GM18505 (cell line): ENCODE measurements around the gene SLC35F6.
"Not testable (repeated sequence)": the region's sequence is repeated elsewhere in the genome, so short reads cannot be mapped to it uniquely, and the experiment has no call there.

ENCODE experiments used
- ATAC-seq: cut with Tn5 transposase; IDR thresholded peaks from one replicate; pipeline ENCODE4 v1.9.1; 2021; ENCODE audit not compliant: unreplicated experiment
- POLR2A ChIP-seq: IDR thresholded peaks from 4 replicates; pipeline ENCODE4 v1.6.1; 2011; ENCODE audit warnings: borderline replicate concordance; ENCODE audit not compliant: insufficient read depth, insufficient read length; ENCODE audit errors: extremely low read depth

Gene SLC35F6

DNA sequence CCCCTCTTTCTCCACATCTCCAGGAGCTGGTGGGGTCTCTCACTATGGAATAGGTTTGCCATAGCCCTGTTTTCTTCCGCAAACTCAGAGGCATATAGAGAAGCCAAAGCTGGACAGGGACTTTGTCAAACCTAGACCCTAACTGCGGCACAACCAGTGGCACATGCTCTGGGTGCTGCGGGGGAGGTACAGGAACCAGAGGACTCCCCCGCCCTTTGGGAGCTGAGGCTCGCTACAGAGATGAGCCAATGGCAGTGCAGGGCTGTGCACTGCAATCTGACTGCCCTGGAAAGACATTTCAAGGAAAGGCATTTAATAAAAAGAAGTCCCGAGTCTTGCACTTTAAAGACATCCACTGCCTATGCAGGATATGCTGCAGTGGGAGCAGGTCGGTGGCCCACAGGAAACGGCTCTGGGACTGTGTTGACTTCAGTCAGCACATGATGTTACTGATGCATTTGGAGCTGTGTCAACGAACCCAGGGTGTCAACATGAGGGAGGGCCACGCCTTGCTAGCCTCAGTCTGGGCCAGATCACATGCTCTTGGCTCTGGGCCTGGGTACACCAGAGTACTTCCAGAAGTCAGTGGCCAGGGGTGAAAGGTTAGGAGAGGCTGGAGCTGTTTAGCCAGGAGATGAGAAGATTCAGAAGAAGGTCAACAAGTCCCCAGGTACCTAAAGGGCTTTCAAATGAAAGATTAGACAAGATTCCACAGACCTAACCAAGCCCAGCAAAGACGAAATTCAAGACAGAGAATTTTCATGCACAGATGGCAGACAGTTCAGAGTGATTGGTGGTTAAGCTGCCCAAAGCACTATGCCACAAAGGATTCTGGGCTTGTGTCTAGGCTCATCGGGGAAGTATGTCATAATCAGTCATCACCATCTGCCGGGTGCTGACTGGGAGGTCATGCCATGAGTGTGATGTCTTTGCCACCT, 8.2 kb downstream of the SLC35F6 start:
- no peak for ATAC-seq
- no peak for TF ChIP-seq POLR2A

DNA sequence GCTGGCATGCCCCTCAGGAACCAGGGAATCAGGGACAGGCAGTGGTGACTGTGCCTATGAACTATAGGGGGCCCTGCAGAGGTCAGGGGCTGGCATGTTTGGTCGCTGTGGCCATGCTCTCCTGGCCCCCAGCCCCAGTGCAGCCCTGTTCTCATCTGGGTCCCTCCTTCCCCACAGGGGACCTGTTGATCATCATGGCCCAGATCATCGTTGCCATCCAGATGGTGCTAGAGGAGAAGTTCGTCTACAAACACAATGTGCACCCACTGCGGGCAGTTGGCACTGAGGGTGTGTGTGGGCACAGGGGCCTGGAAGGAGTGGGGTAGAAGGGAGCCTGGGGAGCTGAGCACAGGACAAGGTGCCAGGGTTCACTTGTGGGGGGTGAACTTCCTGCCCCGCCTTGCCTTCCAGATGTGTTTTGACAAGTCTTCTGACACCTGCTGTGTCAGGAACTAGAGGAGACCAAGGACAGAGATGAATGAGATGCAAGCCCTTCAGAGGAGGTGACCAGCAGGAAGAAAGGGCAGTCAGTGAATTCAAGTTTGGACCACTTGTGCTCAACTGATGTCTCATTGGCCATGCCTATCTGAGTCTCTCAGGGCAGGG, 12.2 kb downstream of the SLC35F6 start:
- ATAC-seq = no peak

DNA sequence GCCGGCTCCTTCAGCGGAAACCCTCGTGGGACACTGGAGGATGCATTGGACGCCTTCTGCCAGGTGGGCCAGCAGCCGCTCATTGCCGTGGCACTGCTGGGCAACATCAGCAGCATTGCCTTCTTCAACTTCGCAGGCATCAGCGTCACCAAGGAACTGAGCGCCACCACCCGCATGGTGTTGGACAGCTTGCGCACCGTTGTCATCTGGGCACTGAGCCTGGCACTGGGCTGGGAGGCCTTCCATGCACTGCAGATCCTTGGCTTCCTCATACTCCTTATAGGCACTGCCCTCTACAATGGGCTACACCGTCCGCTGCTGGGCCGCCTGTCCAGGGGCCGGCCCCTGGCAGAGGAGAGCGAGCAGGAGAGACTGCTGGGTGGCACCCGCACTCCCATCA, 14.0 kb downstream of the SLC35F6 start:
- no peak for ATAC-seq
- no peak for TF ChIP-seq POLR2A

More for the DNA sequence above, 12.2 kb downstream of the SLC35F6 start:
- TF ChIP-seq POLR2A = no peak

DNA sequence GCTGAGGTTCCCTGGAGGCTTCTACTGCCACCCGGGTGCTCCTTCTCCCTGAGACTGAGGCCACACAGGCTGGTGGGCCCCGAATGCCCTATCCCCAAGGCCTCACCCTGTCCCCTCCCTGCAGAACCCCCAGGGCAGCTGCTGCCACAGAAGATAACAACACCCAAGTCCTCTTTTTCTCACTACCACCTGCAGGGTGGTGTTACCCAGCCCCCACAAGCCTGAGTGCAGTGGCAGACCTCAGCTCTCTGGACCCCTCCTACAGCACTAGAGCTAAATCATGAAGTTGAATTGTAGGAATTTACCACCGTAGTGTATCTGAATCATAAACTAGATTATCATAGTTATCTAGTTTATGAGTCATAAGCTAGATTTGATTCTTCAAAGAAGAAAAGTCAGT, 14.4 kb downstream of the SLC35F6 start:
- no peak for TF ChIP-seq POLR2A
- ATAC-seq = no peak

DNA sequence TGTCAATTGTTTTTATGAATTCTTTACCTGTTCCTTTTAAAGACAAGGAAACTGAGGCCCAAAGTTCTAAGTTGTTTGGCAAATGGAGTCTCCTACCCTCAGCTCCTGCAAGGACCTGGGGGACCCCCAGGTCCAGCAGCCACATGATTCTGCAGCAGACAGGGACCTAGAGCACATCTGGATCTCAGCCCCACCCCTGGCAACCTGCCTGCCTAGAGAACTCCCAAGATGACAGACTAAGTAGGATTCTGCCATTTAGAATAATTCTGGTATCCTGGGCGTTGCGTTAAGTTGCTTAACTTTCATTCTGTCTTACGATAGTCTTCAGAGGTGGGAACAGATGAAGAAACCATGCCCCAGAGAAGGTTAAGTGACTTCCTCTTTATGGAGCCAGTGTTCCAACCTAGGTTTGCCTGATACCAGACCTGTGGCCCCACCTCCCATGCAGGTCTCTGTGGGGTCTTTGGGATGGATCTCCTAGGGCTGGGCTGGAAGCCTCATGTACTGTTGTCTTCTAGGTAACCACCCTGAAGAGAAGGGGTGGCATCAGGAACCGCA, 16.2 kb downstream of the SLC35F6 start:
- TF ChIP-seq POLR2A = no peak
- no peak for ATAC-seq

DNA sequence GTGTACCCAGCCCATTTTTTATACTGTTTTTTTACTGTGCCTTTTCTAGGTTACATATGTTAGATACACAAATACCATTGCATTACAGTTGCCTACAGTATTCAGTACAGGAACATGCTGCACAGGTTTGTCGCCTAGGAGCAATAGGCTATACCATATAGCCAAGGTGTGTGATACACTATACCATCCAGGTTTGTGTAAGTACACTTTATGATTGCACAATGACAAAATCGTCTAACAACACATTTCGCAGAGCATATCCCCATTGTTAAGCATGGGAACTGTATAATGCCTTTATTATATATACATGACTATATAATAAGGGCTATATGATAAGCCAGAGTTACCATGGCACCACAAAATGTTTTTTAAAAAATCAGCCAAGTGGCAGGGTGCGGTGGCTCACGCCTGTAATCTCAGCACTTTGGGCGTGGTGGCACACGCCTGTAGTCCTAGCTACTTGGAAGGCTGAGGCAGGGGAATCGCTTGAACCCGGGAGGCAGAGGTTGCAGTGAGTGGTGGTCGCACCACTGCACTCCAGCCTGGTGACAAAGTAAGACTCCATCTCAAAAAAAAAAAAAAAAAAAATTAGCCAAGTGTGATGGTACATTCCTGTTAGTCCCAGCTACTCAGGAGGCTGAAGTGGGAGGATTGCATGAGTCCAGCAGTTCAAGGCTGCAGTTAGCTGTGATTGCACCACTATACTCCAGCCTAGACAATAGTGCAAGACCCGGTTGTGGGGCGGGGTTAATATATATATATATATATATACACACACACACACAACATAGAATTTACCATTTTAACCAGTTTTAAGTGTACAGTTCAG, 19.0 kb downstream of the SLC35F6 start:
- ATAC-seq = no peak
- TF ChIP-seq POLR2A = no peak

DNA sequence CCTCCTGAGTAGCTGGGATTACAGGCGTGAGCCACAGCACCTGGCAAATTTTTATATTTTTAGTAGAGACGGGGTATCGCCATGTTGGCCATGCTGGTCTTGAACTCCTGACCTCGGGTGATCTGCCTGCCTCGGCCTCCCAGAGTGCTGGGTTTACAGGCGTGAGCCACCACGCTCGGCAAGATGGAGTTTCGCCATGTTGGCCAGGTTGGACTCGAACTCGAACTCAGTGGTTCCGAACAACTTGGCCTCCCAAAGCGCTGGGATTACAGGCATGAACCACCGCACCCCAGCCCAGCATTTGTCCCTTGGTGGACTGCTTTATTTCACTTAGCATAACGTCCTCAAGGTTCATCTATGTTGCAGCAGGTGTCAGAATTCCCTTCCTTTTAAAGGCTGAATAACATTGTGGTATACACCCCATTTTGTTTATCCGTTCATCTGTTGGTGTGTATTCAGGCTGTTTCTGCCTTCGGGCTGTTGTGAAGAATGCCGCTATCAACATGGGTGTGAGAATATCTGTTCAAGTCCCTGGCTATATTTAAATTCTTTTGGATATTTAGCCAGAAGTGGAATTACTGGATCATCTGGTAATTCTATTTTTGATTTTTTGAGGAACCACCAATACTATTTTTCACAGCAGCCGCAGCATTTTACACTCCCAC, 20.6 kb downstream of the SLC35F6 start:
- no peak for ATAC-seq
- TF ChIP-seq POLR2A = no peak

DNA sequence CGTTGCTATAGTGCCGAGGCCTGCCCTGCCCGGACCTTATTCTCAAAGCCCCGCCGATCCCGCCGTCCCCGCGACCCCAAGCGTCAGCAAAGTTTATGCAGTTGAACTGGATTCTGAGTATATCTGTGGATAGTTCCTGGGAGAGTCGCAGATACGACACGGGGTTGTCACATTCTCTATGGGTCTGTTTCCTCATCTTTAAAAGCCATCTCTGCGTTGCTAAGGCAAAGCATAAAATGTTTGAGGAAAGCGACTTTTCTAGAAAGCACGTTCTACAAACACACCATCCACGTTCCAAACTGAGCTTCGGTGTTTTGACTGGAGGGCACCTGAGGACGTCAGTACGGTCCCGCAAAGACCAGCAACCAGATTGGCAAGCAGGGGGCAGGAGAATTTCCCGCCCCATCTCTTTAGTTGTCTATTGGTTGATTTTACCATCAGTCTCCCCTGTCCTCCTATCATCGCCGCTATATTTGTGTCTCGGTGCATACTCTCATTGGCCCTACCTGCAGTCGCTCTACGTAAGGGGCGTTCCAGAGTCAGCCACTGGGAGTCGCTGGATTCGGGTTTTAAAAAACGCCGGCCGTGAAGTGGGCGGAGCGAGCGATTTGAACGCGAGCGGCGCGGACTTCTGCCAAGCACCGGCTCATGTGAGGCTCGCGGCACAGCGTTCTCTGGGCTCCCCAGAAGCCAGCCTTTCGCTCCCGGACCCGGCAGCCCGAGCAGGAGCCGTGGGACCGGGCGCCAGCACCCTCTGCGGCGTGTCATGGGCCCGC, 21.5 kb downstream of the SLC35F6 start, which contains the start of gene CENPA:
Gene CENPA, plus strand, starts transcription at position 626 of the 776 bp plus-strand sequence. Its CDS starts 141 bp downstream, at position 767.
- TF ChIP-seq POLR2A = peak; percentile 61
- ATAC-seq = peak; percentile 97

DNA sequence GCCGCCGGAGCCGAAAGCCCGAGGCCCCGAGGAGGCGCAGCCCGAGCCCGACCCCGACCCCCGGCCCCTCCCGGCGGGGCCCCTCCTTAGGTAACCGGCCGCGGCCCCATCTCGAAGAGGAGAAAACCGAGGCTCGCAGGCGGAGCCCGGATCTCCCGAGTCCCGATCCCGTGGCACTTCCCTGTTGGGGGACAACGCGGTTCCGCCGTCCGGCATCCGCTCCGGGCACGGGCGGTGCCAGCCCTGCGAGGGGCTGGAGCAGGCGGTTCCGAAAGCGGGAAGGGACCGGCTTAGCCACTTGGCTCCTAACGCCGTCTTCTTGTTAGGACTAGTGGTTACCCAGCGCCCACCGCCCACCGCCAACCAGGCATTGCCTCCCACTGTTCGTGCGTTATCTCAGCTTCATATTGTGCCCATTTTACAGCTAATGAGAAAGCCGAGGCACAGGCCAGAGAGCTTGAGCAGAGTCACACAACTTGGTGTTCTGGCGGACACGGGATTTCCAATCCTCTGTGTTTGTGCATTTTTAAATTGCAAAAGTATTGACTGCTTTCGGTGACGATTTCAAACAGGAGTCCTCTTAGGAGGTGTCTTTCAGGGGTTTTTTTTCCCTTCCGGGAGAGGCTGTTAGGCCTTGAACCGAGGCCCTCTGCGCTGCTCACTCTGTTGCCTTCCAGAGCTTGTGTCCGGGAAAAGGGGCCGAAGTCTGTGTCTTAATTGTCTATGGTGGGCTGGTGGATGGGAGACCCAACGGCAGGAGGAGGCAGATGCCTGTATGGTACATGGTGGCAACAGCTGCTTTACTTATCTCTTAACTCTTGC, 22.3 kb downstream of the SLC35F6 start:
- peak; percentile 15 for ATAC-seq
- no peak for TF ChIP-seq POLR2A

DNA sequence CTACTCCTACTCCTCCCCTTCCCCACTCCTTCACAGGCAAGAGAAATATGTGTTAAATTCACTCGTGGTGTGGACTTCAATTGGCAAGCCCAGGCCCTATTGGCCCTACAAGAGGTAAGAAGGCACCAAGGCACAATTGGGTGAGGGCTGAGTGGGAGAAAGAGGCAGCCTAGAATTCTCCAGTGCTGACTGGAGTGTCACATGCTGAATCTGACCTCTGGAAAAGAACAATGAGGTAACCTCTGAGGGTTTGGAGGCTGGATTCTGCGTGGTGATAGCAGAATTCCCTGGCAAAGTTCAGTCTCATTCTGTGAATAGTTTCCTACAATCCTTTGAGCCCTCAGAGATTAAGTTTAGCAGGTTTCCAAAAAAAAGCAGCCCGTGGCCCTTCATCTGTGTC, 28.6 kb downstream of the SLC35F6 start:
- no peak for ATAC-seq
- no peak for TF ChIP-seq POLR2A

DNA sequence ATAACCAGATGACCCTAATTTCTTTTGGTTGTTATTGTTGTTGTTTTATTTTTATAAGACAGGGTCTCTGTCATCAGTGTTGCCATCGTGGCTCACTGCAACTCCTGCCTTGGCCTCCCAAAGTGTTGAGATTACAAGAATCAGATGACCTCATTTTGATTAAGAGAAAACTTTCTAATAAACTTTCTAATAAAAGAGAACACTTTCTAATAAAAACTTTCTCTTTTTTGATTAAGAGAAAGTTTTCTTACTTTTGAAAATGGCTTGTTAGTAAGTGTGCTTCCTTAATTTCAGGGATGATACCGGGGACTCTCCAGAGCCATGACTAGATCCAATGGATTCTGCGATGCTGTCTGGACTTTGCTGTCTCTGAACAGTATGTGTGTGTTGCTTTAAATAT, 29.4 kb downstream of the SLC35F6 start:
- no peak for TF ChIP-seq POLR2A
- ATAC-seq = no peak

DNA sequence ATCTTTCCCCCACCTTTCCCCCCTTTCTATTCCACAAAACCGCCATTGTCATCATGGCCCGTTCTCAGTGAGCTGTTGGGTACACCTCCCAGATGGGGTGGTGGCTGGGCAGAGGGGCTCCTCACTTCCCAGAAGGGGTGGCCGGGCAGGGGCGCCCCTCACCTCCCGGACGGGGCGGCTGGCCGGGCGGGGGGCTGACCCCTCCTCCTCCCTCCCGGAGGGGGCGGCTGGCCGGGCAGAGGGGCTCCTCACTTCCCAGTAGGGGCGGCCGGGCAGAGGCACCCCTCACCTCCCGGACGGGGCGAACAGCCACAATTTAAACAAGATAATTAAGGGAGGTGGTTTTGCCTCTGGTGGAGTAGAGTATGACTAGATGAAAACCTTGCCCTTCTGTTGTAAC, 31.1 kb downstream of the SLC35F6 start:
- ATAC-seq = not testable (repeated sequence)
